HL-60 (cell line): ENCODE measurements around the gene MFN2.

Experiments used
- DNase-seq, 2 experiments: peaks; one replicate each; pipeline ENCODE4 v3.0.0-alpha.2; 2010 to 2020; ENCODE audit warnings: low read depth in 1 of 2, low spot score in 1 of 2
- H3K27ac ChIP-seq: fragments of 250-450 bp; sonication (Bioruptor Pico); replicated peaks from 2 replicates; pipeline ENCODE4 v1.5.1; 2020; ENCODE audit warnings: mild to moderate bottlenecking, moderate library complexity
- H3K27me3 ChIP-seq: fragments of 250-450 bp; sonication (Bioruptor Pico); 2 replicates; pipeline ENCODE4 v1.5.1; 2021; ENCODE audit warnings: mild to moderate bottlenecking, moderate library complexity; ENCODE audit not compliant: insufficient read depth, poor library complexity, severe bottlenecking
- H3K4me3 ChIP-seq: replicated peaks from 2 replicates; pipeline ENCODE4 v1.5.1; 2011; ENCODE audit warnings: mild to moderate bottlenecking, control low read depth, low read length; ENCODE audit not compliant: insufficient read depth
- GABPA ChIP-seq: IDR thresholded peaks from 2 replicates; pipeline ENCODE4 v1.6.1; 2012; ENCODE audit warnings: low read depth
- POLR2AphosphoS5 ChIP-seq: IDR thresholded peaks from 2 replicates; pipeline ENCODE4 v1.6.1; 2012; ENCODE audit warnings: low read depth
- SPI1 ChIP-seq: IDR thresholded peaks from 2 replicates; pipeline ENCODE4 v1.6.1; 2012; ENCODE audit warnings: low read depth, mild to moderate bottlenecking, borderline replicate concordance
- TF ChIP-seq, protein P1 (sequence below): IDR thresholded peaks from one replicate; pipeline ENCODE4 v1.5.1; 2011; ENCODE audit warnings: low read length, control low read depth, inconsistent platforms; ENCODE audit not compliant: insufficient read depth
- TF ChIP-seq, protein P2 (sequence below): IDR thresholded peaks from 2 replicates; pipeline ENCODE4 v1.6.1; 2012; ENCODE audit warnings: low read depth; ENCODE audit not compliant: insufficient replicate concordance

MFN2 gene

DNA sequence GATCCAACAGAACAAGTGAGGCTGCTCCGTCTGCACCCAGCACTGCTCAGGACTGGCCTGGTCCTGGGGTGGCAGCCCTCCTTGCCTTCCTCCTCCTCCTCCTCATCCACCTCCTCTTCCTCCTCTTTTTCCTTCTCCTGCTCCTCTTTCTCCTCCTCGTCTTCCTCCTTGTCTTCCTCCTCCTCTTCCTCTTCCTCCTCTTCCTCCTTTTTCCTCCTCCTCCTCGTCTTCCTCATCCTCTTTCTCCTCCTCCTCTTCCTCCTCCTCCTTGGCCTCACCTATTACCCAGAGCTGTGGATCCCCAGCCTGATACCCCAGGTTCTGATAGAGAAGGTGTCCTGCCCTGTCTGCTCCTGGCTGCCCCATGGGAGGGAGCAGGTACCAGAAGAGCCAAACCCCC is 16.6 kb upstream of the MFN2 start:
- TF ChIP-seq GABPA, result no peak
- TF ChIP-seq, protein P1, sequence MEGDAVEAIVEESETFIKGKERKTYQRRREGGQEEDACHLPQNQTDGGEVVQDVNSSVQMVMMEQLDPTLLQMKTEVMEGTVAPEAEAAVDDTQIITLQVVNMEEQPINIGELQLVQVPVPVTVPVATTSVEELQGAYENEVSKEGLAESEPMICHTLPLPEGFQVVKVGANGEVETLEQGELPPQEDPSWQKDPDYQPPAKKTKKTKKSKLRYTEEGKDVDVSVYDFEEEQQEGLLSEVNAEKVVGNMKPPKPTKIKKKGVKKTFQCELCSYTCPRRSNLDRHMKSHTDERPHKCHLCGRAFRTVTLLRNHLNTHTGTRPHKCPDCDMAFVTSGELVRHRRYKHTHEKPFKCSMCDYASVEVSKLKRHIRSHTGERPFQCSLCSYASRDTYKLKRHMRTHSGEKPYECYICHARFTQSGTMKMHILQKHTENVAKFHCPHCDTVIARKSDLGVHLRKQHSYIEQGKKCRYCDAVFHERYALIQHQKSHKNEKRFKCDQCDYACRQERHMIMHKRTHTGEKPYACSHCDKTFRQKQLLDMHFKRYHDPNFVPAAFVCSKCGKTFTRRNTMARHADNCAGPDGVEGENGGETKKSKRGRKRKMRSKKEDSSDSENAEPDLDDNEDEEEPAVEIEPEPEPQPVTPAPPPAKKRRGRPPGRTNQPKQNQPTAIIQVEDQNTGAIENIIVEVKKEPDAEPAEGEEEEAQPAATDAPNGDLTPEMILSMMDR, result no peak
- TF ChIP-seq SPI1, result no peak
- TF ChIP-seq, protein P2, sequence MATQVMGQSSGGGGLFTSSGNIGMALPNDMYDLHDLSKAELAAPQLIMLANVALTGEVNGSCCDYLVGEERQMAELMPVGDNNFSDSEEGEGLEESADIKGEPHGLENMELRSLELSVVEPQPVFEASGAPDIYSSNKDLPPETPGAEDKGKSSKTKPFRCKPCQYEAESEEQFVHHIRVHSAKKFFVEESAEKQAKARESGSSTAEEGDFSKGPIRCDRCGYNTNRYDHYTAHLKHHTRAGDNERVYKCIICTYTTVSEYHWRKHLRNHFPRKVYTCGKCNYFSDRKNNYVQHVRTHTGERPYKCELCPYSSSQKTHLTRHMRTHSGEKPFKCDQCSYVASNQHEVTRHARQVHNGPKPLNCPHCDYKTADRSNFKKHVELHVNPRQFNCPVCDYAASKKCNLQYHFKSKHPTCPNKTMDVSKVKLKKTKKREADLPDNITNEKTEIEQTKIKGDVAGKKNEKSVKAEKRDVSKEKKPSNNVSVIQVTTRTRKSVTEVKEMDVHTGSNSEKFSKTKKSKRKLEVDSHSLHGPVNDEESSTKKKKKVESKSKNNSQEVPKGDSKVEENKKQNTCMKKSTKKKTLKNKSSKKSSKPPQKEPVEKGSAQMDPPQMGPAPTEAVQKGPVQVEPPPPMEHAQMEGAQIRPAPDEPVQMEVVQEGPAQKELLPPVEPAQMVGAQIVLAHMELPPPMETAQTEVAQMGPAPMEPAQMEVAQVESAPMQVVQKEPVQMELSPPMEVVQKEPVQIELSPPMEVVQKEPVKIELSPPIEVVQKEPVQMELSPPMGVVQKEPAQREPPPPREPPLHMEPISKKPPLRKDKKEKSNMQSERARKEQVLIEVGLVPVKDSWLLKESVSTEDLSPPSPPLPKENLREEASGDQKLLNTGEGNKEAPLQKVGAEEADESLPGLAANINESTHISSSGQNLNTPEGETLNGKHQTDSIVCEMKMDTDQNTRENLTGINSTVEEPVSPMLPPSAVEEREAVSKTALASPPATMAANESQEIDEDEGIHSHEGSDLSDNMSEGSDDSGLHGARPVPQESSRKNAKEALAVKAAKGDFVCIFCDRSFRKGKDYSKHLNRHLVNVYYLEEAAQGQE, result no peak
- TF ChIP-seq POLR2AphosphoS5, result no peak
- Histone ChIP-seq H3K4me3 (no peak overlapping the region), H3K27me3 (no peaks in the 10 kb centered on the region), H3K27ac (no peak overlapping the region)
- no peak for DNase-seq

DNA sequence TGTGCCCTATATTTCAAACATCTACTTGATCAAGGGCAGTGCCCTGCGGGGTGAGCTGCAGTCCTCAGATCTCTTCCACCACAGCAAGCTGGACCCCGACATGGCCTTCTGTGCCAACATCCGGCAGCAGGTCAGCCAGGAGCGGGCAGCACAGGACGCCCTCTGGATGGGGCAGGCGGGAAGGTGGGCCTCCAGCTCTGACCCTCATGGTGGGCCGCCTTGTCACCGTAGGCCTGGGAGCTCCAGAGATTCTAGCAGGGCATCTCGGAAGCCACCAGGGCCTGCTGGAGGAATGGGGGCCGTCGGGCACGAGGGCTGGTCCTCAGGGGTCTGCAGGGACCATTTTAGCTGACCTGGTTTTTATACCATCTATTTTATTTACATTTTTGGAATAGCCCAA is 15.6 kb upstream of the MFN2 start:
- Histone ChIP-seq H3K27me3 (no peaks in the 10 kb centered on the region), H3K27ac (no peak overlapping the region), H3K4me3 (no peak overlapping the region)
- no peak for DNase-seq
- TF ChIP-seq, protein P2, result no peak
- TF ChIP-seq, protein P1, result no peak
- TF ChIP-seq POLR2AphosphoS5 (no peak), SPI1 (no peak)

DNA sequence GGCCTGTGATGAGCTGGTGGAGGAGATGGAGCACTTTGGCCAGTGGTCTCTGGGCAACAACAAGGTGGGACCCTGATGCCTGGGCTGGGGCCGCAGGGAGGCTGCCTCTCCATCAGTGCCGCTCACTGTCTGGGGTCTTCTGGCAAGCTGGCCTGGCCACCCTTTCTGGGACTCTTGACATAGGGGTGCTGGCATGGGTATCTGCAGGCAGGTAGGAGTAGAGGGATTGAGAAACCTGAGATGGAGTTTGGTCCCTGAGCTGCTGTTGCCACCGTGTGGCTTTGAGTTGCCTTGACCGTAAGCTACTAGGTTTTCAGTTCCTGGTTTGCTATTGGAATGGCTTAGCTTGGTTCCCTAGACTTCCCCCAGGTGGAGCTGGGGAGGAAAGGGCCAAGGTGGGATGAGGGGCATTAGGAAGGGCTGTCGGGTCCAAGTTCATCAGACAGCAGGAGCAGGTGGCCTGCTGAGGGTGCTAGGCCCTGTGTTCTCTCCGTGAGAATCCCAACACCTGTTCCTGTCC is 13.2 kb upstream of the MFN2 start:
- peak; percentile 64 to 76 for DNase-seq
- no peak for TF ChIP-seq POLR2AphosphoS5
- TF ChIP-seq SPI1, result peak; percentile 59
- TF ChIP-seq, protein P1, result peak; percentile 90
- Histone ChIP-seq H3K27me3 (no peaks in the 10 kb centered on the region), H3K27ac (no peak overlapping the region), H3K4me3 (no peak overlapping the region)
